ENCODE measurements around the gene ZG16. TPM values are rescaled to one million over a fixed set of nuclear protein-coding genes. Genes with fewer than 3 reads are reported as not detected.

The ZG16 gene
- total and polyA plus RNA-seq, 9 of the 15 experiments (the other 6 are each of a cell fraction or from before 2014, with no cell fraction given) = 0.04 TPM; not detected in 8

DNA sequence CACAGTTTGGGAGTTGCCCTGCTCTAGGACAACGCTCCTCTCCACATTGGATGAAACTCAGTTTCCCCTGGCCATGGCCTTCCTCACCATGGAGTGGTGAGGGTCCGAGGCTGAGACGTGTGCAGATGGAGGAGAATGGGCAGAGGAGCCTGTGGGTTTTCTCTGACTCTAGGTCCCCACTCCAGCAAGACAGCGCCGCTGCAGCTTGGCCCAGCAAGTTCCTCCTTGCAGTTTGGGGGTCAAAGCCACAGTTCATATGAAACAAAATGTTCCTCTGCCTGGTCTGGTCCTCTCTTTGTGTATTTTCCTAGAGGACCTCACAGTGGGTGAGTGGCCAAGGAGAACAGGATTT lies 34.6 kb upstream of the ZG16 start:
- ATAC-seq (no peak), FAIRE-seq (no peak), DNase-seq (ENCODE audit: extremely low read depth in 1 of 4, low spot score in 3 of 4) (no peak)
- Histone ChIP-seq H3K27ac (ENCODE audit: extremely low read depth, low read depth, low read length) (no peak overlapping the region), H3K36me3 (ENCODE audit: control insufficient read depth, insufficient read depth, low read length) (no peaks in the 10 kb centered on the region), H3K79me2 (ENCODE audit: control insufficient read depth, insufficient read depth, low read length) (no peaks in the 10 kb centered on the region), H3K4me1 (replicated peaks in 1 of 2; ENCODE audit: control insufficient read depth in 2 of 2, insufficient read depth in 2 of 2, low read length in 2 of 2) (peaks cover 0 to 18% of the 10 kb centered on the region in 2 experiments; a peak in 4 of 5 replicates), H3K9ac (ENCODE audit: insufficient read depth in 1 of 2, low read depth in 2 of 2, low read length in 2 of 2) (peak overlapping the region in 1 of 2 experiments; percentile 55; a peak in 1 of 4 replicates), H3K4me2 (ENCODE audit: insufficient read depth, low read length) (no peak overlapping the region), H3K4me3 (no peak overlapping the region), H3K27me3 (ENCODE audit: control insufficient read depth in 2 of 2, insufficient read depth in 2 of 2, low read length in 2 of 2) (no peaks in the 10 kb centered on the region), H2AFZ (ENCODE audit: low read depth, low read length) (no peak overlapping the region), H3K9me1 (ENCODE audit: control insufficient read depth, insufficient read depth, low read length) (no peaks in the 10 kb centered on the region), H3K9me3 (replicated peaks; ENCODE audit: control insufficient read depth, insufficient read depth, low read depth, low read length) (no peaks in the 10 kb centered on the region), H4K20me1 (replicated peaks; ENCODE audit: control insufficient read depth, insufficient read depth, low read length) (no peaks in the 10 kb centered on the region)
- TF ChIP-seq, protein P1, sequence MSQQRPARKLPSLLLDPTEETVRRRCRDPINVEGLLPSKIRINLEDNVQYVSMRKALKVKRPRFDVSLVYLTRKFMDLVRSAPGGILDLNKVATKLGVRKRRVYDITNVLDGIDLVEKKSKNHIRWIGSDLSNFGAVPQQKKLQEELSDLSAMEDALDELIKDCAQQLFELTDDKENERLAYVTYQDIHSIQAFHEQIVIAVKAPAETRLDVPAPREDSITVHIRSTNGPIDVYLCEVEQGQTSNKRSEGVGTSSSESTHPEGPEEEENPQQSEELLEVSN (IDR thresholded peaks at IDR 0.05; ENCODE audit: borderline replicate concordance in 1 of 2, extremely low read depth in 1 of 2, insufficient read depth in 1 of 2, insufficient read length in 1 of 2, low read depth in 1 of 2, low read length in 1 of 2, poor library complexity in 1 of 2, severe bottlenecking in 1 of 2) = no peak
- TF ChIP-seq SIN3A (IDR thresholded peaks at IDR 0.05; ENCODE audit: borderline replicate concordance in 2 of 2, control insufficient read depth in 1 of 2, low read depth in 2 of 2, low read length in 2 of 2) = no peak
- in situ Hi-C loops (cut with MboI) (no loop called here), intact Hi-C loops (cut with micrococcal nuclease) (no loop called here)
- ChIA-PET POLR2A (interaction anchor here (0.9 kb wide), 1 partner anchor 11 kb away, joined by 3 read pairs; no protein-coding TSS in a partner anchor), CTCF (ENCODE audit: low intra/inter-chr PET ratio) (no interaction called here)
- WGBS (ENCODE audit: insufficient coverage, low coverage, missing lambda C conversion rate) = 33% methylated on average over 5 of the region's 5 CpGs
- no TSS peak for BruUV-seq (replicated peaks)
